GM18867 (cell line): ENCODE results near the gene JHY.
A peak's percentile ranks its signal among the peaks of the same experiment; 100 is the strongest.
"Not testable (repeated sequence)": the region's sequence is repeated elsewhere in the genome, so short reads cannot be mapped to it uniquely, and the experiment has no call there.

Experiments
- ATAC-seq: cut with Tn5 transposase; IDR thresholded peaks from one replicate; pipeline ENCODE4 v1.9.1; 2021; ENCODE audit warnings: mild to moderate bottlenecking, moderate library complexity; ENCODE audit not compliant: unreplicated experiment

JHY gene

GRCh38 chr11:122882189-122882856, at the start of gene JHY:
Gene JHY (plus strand): TSS chr11:122882759. CDS start chr11:122885850, 3,091 bp downstream.
- ATAC-seq, result peak; percentile 29

- no peak for ATAC-seq
These were observed 48.6 kb upstream of the JHY start for GRCh38 chr11:122833846-122834464.

GRCh38 chr11:122836916-122837315, 45.6 kb upstream of the JHY start:
- ATAC-seq, result no peak

- no peak for ATAC-seq
These were observed 44.8 kb upstream of the JHY start for GRCh38 chr11:122837528-122838346.

GRCh38 chr11:122843281-122844141, 39.0 kb upstream of the JHY start:
- peak; percentile 74 for ATAC-seq

GRCh38 chr11:122847466-122847865, 35.1 kb upstream of the JHY start:
- ATAC-seq, result no peak

GRCh38 chr11:122848186-122848585, 34.4 kb upstream of the JHY start:
- ATAC-seq, result no peak

GRCh38 chr11:122850076-122850631, 32.4 kb upstream of the JHY start:
- ATAC-seq, result no peak

GRCh38 chr11:122851366-122851966, 31.1 kb upstream of the JHY start:
- ATAC-seq, result peak; percentile 70

GRCh38 chr11:122852074-122852795, 30.3 kb upstream of the JHY start:
- ATAC-seq, result no peak

- no peak for ATAC-seq
These were observed 29.8 kb upstream of the JHY start for GRCh38 chr11:122852796-122853160.

GRCh38 chr11:122853261-122853660, 29.3 kb upstream of the JHY start:
- no peak for ATAC-seq

- no peak for ATAC-seq
These were observed 28.6 kb upstream of the JHY start for GRCh38 chr11:122853971-122854446.

- ATAC-seq, result no peak
These were observed 20.9 kb upstream of the JHY start for GRCh38 chr11:122861631-122862030.

GRCh38 chr11:122862091-122862490, 20.5 kb upstream of the JHY start:
- no peak for ATAC-seq

GRCh38 chr11:122863154-122863553, 19.4 kb upstream of the JHY start:
- ATAC-seq, result not testable (repeated sequence)

- ATAC-seq, result no peak
These were observed 18.7 kb upstream of the JHY start for GRCh38 chr11:122863704-122864326.

- ATAC-seq, result no peak
These were observed 18.0 kb upstream of the JHY start for GRCh38 chr11:122864386-122865115.
